Mucosa of descending colon (tissue), 3 donors: ENCODE results near the gene CGNL1. TPM values are rescaled to one million over a fixed set of nuclear protein-coding genes. Genes with fewer than 3 reads are reported as not detected.
A peak's percentile ranks its signal among the peaks of the same experiment; 100 is the strongest.

Experiments
- ATAC-seq: fragments of 200-7000 bp; cut with Tn5 transposase; one replicate; pipeline ENCODE4 v1.9.1; 2020; ENCODE audit warnings: mild to moderate bottlenecking, moderate library complexity
- DNase-seq, 3 donors: peaks; one replicate each; pipeline ENCODE4 v3.0.0-alpha.2; 2020
- H3K36me3 ChIP-seq: fragments of 200-600 bp; one replicate; pipeline ENCODE4 v1.8.0; 2021; ENCODE audit warnings: low read depth, mild to moderate bottlenecking
- H3K4me1 ChIP-seq: fragments of 200-600 bp; one replicate; pipeline ENCODE4 v1.8.0; 2021; ENCODE audit warnings: low read depth, mild to moderate bottlenecking
- H3K4me3 ChIP-seq: fragments of 200-600 bp; one replicate; pipeline ENCODE4 v1.8.0; 2021; ENCODE audit warnings: mild to moderate bottlenecking
- H3K9me3 ChIP-seq: fragments of 200-600 bp; one replicate; pipeline ENCODE4 v1.8.0; 2021; ENCODE audit warnings: mild to moderate bottlenecking
- intact Hi-C, 2 donors: fragments of 100-400 bp; cut with DNase I in 1 of 2; cut with micrococcal nuclease in 1 of 2; formaldehyde crosslinking; loops; one replicate each; pipeline versions ENCODE4 v1.11.0 to v1.11.1; 2022; cut with DNase I, micrococcal nuclease
- total RNA-seq, 3 donors: library from RNA; stranded (reverse); fragmentation: NEBNext Ultra II Directional in 2 of 3; extraction: Animal tissue kit (Norgen Biotek cat#: 25700) in 2 of 3; gene quantifications; one replicate each; pipeline versions ENCODE4 v1.2.1 to v1.2.4, GENCODE V29; 2021 to 2023
- TF ChIP-seq, protein P1 (sequence below): fragments of 200-600 bp; IDR thresholded peaks from one replicate; pipeline ENCODE4 v1.8.0; 2022; ENCODE audit warnings: antibody characterized with exemption, mild to moderate bottlenecking
- donor health status: DM: no; HTN: no; CAD: no; lungs with moderate emphysema.
- donor health status: DM: no; HTN: no; CAD: no.
- donor health status: DM: no; HTN: yes; CAD: no.

CGNL1 gene
- total RNA-seq, 3 donors from 2014 or later = 3.3 to 4.5 (median 3.9) TPM

DNA sequence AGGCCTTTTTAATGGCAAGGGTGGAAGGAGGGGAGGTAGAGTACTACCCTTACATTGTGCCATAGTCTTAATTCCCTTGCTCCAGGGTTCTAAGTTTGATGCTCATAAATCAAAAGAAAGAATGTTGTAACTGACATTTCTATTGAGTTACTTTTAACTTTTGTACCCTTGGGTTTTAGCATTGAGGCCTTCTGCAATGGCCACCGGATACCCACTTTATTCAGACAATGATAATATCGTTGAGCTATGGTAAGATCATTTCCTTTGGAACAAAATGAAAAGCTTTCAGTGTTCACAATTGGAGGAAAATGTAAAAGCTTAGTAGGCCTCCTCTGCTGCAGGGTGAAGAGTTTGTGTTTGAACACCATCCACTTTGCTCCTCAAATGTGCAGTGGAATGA lies 16.8 kb downstream of the CGNL1 start:
- no peaks in the 10 kb centered on the region for H3K36me3 ChIP-seq
- H3K4me1 ChIP-seq = no peaks in the 10 kb centered on the region
- ATAC-seq (no peak), DNase-seq (no peak)
- no peak overlapping the region for H3K4me3 ChIP-seq
- intact Hi-C loops = no loop called here
- TF ChIP-seq, protein P1, sequence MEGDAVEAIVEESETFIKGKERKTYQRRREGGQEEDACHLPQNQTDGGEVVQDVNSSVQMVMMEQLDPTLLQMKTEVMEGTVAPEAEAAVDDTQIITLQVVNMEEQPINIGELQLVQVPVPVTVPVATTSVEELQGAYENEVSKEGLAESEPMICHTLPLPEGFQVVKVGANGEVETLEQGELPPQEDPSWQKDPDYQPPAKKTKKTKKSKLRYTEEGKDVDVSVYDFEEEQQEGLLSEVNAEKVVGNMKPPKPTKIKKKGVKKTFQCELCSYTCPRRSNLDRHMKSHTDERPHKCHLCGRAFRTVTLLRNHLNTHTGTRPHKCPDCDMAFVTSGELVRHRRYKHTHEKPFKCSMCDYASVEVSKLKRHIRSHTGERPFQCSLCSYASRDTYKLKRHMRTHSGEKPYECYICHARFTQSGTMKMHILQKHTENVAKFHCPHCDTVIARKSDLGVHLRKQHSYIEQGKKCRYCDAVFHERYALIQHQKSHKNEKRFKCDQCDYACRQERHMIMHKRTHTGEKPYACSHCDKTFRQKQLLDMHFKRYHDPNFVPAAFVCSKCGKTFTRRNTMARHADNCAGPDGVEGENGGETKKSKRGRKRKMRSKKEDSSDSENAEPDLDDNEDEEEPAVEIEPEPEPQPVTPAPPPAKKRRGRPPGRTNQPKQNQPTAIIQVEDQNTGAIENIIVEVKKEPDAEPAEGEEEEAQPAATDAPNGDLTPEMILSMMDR = no peak
- H3K9me3 ChIP-seq = no peaks in the 10 kb centered on the region

DNA sequence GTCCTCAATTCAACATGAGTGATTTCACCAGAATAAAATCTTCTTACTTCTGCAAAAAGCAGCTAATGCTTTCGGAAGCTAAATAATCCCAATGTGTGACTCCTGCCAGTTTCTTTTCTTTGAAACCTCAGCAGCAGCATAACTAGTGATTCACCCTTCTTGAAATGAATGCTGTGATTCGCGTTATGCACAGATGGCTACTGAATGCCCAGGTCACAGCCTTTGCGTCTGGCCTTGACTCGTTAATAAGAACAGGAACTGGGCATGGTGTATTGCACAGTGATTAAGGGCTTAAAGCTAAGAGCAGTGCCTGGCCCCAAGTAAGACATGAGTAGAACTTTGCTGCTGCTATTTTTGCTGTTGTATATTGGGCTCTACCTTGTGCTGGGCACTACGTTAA lies 19.0 kb downstream of the CGNL1 start:
- intact Hi-C loops = no loop called here
- H3K4me3 ChIP-seq = no peak overlapping the region
- H3K9me3 ChIP-seq = no peaks in the 10 kb centered on the region
- TF ChIP-seq, protein P1 = no peak
- ATAC-seq (peak; percentile 16), DNase-seq (no peak)
- no peaks in the 10 kb centered on the region for H3K36me3 ChIP-seq
- H3K4me1 ChIP-seq = no peaks in the 10 kb centered on the region

DNA sequence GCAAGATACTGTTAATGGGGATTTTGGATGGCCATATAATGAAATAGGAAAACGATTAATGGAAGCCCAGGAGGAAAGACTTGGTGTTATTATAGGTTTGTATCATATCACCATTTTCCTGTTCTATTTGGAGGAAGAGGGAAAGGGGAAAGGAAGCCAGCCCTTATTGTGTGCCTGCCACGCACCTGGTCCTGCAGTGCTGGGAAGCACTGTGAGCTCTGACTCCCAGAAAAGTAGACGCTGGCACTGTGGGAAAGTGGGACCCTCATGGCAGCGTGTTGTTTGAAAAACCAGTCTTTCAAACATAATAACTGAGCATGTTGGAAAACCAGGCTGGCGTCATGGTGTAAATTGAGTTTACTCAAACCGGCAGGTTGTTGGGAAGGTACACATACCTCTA lies 22.0 kb downstream of the CGNL1 start:
- H3K36me3 ChIP-seq = no peaks in the 10 kb centered on the region
- H3K9me3 ChIP-seq = no peaks in the 10 kb centered on the region
- no peak overlapping the region for H3K4me3 ChIP-seq
- H3K4me1 ChIP-seq = no peaks in the 10 kb centered on the region
- DNase-seq (no peak), ATAC-seq (no peak)
- TF ChIP-seq, protein P1 = no peak
- intact Hi-C loops = no loop called here

- intact Hi-C loops = no loop called here
- TF ChIP-seq, protein P1 = no peak
- Histone ChIP-seq H3K4me3 (no peak overlapping the region), H3K9me3 (no peaks in the 10 kb centered on the region), H3K36me3 (no peaks in the 10 kb centered on the region), H3K4me1 (no peaks in the 10 kb centered on the region)
- DNase-seq (no peak), ATAC-seq (no peak)
Observed at GRCh38 chr15:57401546-57401945, 25.2 kb downstream of the CGNL1 start.

GRCh38 chr15:57403017-57403416 lies 26.7 kb downstream of the CGNL1 start:
- no peaks in the 10 kb centered on the region for H3K36me3 ChIP-seq
- DNase-seq (no peak), ATAC-seq (no peak)
- TF ChIP-seq, protein P1 = no peak
- no peak overlapping the region for H3K4me3 ChIP-seq
- intact Hi-C loops = no loop called here
- H3K4me1 ChIP-seq = no peaks in the 10 kb centered on the region
- no peaks in the 10 kb centered on the region for H3K9me3 ChIP-seq
